ENCODE data around the gene NFE2L2. TPM values are rescaled to one million over a fixed set of nuclear protein-coding genes. Genes with fewer than 3 reads are reported as not detected.
"Not testable (repeated sequence)": the region's sequence is repeated elsewhere in the genome, so short reads cannot be mapped to it uniquely, and the experiment has no call there.

Gene NFE2L2
- total and polyA plus RNA-seq, 2 donors (not counting 3 experiments of a cell fraction or from before 2014, with no cell fraction given) = 57.1 to 66.2 TPM

DNA sequence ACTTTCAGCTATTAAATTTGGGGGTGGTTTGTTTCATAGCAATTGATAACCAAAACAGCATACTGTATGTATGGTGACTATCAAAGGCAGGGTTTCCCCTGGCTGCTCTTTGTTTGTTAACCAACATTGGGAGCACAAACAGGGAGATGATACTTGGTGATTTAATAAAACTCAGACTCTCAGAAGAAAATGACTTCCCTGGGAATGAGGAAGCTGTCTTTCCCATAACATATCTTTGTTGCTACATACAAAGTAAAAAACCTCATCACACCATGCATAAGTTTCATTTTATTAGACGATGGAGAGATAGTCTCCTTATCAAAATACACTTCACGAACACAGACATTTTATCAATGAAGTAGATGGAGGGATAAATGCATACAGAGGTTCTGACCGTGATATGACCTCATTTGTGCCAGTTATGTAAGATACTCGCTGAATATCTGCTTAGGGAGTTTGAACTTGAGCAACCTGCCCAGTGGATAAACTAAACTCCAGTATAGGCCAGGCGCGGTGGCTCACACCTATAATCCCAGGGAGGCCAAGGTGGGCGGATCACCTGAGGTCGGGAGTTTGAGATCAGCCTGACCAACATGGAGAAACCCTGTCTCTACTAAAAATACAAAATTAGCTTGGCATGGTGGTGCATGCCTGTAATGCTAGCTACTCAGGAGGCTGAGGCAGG, 3.8 kb upstream of the NFE2L2 start:
- Histone ChIP-seq H3K9me3 (replicated peaks; ENCODE audit: control insufficient read depth, insufficient read depth, low read length) (no peaks in the 10 kb centered on the region), H3K36me3 (ENCODE audit: control insufficient read depth in 2 of 2, extremely low read depth in 1 of 2, insufficient read depth in 2 of 2, low read length in 2 of 2) (no peaks in the 10 kb centered on the region), H2AFZ (ENCODE audit: low read depth, low read length) (no peak overlapping the region), H3K4me2 (ENCODE audit: insufficient read depth, low read length) (no peak overlapping the region), H3K9me1 (replicated peaks; ENCODE audit: control insufficient read depth, extremely low read depth, insufficient read depth, low read length) (no peaks in the 10 kb centered on the region), H3K27ac (ENCODE audit: insufficient read depth, low read depth, low read length) (no peak overlapping the region), H3K79me2 (ENCODE audit: control insufficient read depth, insufficient read depth, low read length) (peaks cover 9% of the 10 kb centered on the region), H3K4me3 (replicated peaks in 1 of 3; ENCODE audit: insufficient read depth in 1 of 3, low read depth in 1 of 3, low read length in 3 of 3) (no peak overlapping the region), H3K27me3 (ENCODE audit: control insufficient read depth in 2 of 2, insufficient read depth in 2 of 2, low read length in 2 of 2) (no peaks in the 10 kb centered on the region), H3K9ac (replicated peaks; ENCODE audit: extremely low read depth, insufficient read depth, low read length) (no peak overlapping the region), H4K20me1 (replicated peaks; ENCODE audit: control insufficient read depth, extremely low read depth, insufficient read depth, low read length) (no peaks in the 10 kb centered on the region), H3K4me1 (ENCODE audit: control insufficient read depth, extremely low read depth, insufficient read depth, low read length) (peaks cover 9% of the 10 kb centered on the region)
- ChIA-PET POLR2A (interaction anchor here (0.7 kb wide), 1 partner anchor 483 kb away, joined by 5 read pairs; no protein-coding TSS in a partner anchor), CTCF (interaction anchor here (0.6 to 0.9 kb wide), 2 partner anchors 28 to 104 kb away, joined by 3 read pairs; no protein-coding TSS in a partner anchor)
- no peak for FAIRE-seq
- DNase-seq (ENCODE audit: low read depth, low spot score) = no peak
- intact Hi-C loops (cut with micrococcal nuclease) (loop anchor here (5.0 kb wide), 1 partner anchor 334 kb away; no protein-coding TSS in a partner anchor), dilution Hi-C loops (cut with MboI; ENCODE audit: extremely low pct_ligation_motif_present, low sequenced_read_pairs) (no loop called here)
- no TSS peak for BruUV-seq (replicated peaks)
- TF ChIP-seq, protein P1, sequence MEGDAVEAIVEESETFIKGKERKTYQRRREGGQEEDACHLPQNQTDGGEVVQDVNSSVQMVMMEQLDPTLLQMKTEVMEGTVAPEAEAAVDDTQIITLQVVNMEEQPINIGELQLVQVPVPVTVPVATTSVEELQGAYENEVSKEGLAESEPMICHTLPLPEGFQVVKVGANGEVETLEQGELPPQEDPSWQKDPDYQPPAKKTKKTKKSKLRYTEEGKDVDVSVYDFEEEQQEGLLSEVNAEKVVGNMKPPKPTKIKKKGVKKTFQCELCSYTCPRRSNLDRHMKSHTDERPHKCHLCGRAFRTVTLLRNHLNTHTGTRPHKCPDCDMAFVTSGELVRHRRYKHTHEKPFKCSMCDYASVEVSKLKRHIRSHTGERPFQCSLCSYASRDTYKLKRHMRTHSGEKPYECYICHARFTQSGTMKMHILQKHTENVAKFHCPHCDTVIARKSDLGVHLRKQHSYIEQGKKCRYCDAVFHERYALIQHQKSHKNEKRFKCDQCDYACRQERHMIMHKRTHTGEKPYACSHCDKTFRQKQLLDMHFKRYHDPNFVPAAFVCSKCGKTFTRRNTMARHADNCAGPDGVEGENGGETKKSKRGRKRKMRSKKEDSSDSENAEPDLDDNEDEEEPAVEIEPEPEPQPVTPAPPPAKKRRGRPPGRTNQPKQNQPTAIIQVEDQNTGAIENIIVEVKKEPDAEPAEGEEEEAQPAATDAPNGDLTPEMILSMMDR (IDR thresholded peaks at IDR 0.05; ENCODE audit: extremely low read depth in 1 of 2, insufficient read depth in 1 of 2, low read depth in 1 of 2, low read length in 2 of 2) = no peak
- TF ChIP-seq POLR2AphosphoS5 (IDR thresholded peaks at IDR 0.05; ENCODE audit: insufficient read depth, low read depth, low read length) = no peak
- no peak for TF ChIP-seq GATA2 (IDR thresholded peaks at IDR 0.05; ENCODE audit: insufficient read depth, insufficient read length, low read depth, low read length)
- no peak for TF ChIP-seq JUN (IDR thresholded peaks at IDR 0.05; ENCODE audit: borderline replicate concordance, insufficient read depth, insufficient read length, low read depth)
- TF ChIP-seq FOS (IDR thresholded peaks at IDR 0.05; ENCODE audit: borderline replicate concordance, insufficient read depth, low read length) = no peak
- TF ChIP-seq, protein P2, sequence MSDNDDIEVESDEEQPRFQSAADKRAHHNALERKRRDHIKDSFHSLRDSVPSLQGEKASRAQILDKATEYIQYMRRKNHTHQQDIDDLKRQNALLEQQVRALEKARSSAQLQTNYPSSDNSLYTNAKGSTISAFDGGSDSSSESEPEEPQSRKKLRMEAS (IDR thresholded peaks at IDR 0.05; ENCODE audit: insufficient read depth, insufficient read length) = no peak
- no peak for TF ChIP-seq POLR2A (IDR thresholded peaks at IDR 0.05; ENCODE audit: low read depth, low read length)
- no peak for TF ChIP-seq EZH2 (IDR thresholded peaks at IDR 0.05; ENCODE audit: borderline replicate concordance, low read depth, low read length, severe bottlenecking)
- no peak for TF ChIP-seq MYC (IDR thresholded peaks at IDR 0.05; ENCODE audit: low read depth, low read length)

DNA sequence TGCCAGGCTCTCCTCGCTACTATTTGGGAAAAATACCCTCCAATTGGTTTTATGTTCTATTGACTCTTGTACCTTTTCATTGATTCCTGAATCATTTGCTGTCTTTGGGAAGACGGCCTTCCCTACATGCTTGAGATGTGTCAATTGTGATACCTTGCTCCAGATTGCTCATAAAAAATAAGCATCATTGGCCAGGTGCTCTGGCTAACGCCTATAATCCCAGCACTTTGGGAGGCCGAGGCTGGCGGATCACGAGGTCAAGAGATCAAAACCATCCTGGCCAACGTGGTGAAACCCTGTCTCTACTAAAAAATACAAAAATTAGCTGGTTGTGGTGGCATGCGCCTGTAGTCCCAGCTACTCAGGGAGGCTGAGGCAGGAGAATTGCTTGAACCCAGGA, 2.4 kb upstream of the NFE2L2 start:
- intact Hi-C loops (cut with micrococcal nuclease) = loop anchor here (5.0 kb wide), 1 partner anchor 335 kb away; no protein-coding TSS in a partner anchor
- POLR2A ChIA-PET; H3K4me2 ChIP-seq (ENCODE audit: insufficient read depth, low read length); H3K4me3 ChIP-seq (replicated peaks in 1 of 3; ENCODE audit: insufficient read depth in 1 of 3, low read depth in 1 of 3, low read length in 3 of 3); H4K20me1 ChIP-seq (replicated peaks; ENCODE audit: control insufficient read depth, extremely low read depth, insufficient read depth, low read length); H3K36me3 ChIP-seq (ENCODE audit: control insufficient read depth in 2 of 2, extremely low read depth in 1 of 2, insufficient read depth in 2 of 2, low read length in 2 of 2); dilution Hi-C loops (cut with MboI; ENCODE audit: extremely low pct_ligation_motif_present, low sequenced_read_pairs); H3K9ac ChIP-seq (replicated peaks; ENCODE audit: extremely low read depth, insufficient read depth, low read length); H3K9me3 ChIP-seq (replicated peaks; ENCODE audit: control insufficient read depth, insufficient read depth, low read length); H3K9me1 ChIP-seq (replicated peaks; ENCODE audit: control insufficient read depth, extremely low read depth, insufficient read depth, low read length); FAIRE-seq; BruUV-seq (replicated peaks); H2AFZ ChIP-seq (ENCODE audit: low read depth, low read length); H3K27ac ChIP-seq (ENCODE audit: insufficient read depth, low read depth, low read length); H3K27me3 ChIP-seq (ENCODE audit: control insufficient read depth in 2 of 2, insufficient read depth in 2 of 2, low read length in 2 of 2); DNase-seq (ENCODE audit: low read depth, low spot score): not testable (repeated sequence)
- CTCF ChIA-PET = interaction anchor here (0.9 to 4.8 kb wide), 2 partner anchors 29 to 102 kb away, joined by 3 to 136 read pairs; no protein-coding TSS in a partner anchor
- Histone ChIP-seq H3K4me1 (ENCODE audit: control insufficient read depth, extremely low read depth, insufficient read depth, low read length) (peaks cover 13% of the 10 kb centered on the region), H3K79me2 (ENCODE audit: control insufficient read depth, insufficient read depth, low read length) (peaks cover 23% of the 10 kb centered on the region)
